Skeletal muscle cell (primary cell): ENCODE data around the gene LIMK1.
A peak's percentile ranks its signal among the peaks of the same experiment; 100 is the strongest.
"Not testable (repeated sequence)": the region's sequence is repeated elsewhere in the genome, so short reads cannot be mapped to it uniquely, and the experiment has no call there.

Experiments
- DNase-seq: peaks from one replicate; pipeline ENCODE4 v3.0.0-alpha.2; 2010; ENCODE audit warnings: low read depth
- H3K4me3 ChIP-seq: 2 replicates; pipeline ENCODE4 v1.5.1; 2011; ENCODE audit warnings: low read depth, mild to moderate bottlenecking, control low read depth, low read length, moderate library complexity

Gene LIMK1

DNA sequence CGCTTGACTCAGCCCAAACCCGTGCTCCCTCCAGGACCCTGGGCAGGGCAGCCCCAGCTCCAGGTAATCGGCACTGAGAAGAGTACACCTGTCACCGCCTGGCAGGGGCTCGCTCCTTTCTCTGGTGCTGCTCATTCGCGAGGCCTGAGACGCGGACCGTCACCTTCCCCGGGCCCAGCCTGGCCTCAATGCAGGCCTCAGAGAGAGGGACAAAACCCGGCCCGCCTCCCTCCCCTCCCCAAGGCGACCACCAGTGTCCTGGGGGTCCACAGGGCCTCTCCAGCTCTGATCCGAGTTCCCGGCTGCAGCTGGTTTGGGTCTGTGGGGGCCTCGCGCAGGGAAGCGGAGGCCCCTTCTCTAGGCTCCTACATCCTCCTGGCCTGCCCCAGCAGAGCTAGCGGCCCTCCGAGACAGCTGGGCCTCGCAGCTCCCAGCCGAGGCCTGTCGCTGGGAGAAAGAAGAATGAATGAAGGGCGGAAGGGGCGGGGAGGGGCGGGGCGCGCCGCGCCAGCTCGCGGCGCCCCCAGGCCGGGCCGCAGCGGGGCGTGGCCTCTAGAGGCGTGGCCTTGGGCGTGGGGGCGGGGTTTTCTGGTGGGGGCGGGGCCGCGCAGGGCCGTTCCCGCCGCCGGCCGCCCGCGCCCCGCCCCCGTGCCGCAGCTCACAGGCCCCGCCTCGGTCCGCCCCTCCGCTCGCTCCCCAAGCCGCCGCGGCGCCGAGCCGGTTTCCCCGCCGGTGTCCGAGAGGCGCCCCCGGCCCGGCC lies at the start of gene LIMK1:
Gene LIMK1 (plus strand): TSS at position 688 of the 760 bp plus-strand sequence. CDS start 187 bp downstream, outside the sequence.
- DNase-seq = no peak

DNA sequence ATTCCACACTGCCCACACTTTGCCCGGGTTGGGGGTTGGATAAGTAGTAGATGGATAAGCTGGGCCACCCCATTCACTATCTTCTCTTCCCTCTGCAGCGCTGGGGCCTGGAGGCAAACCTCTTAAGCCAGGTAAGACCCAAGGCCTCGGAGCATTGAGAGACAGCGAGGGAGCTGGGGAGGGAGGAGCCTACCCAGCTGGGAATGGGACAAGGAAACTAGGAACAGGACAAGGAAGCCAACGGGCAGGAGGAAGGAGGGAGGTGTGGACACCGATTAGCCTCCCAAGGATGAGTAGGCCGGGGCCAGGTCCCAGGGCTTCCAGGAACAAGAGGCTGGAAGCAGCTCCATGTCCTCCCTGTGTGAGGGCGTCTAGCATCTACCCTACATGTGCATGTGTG lies 46.0 kb upstream of the LIMK1 start:
- H3K4me3 ChIP-seq = no peak overlapping the region
- no peak for DNase-seq

More for the DNA sequence above, at the start of gene LIMK1:
- H3K4me3 ChIP-seq = peak within 1 kb of the TSS; percentile 74

DNA sequence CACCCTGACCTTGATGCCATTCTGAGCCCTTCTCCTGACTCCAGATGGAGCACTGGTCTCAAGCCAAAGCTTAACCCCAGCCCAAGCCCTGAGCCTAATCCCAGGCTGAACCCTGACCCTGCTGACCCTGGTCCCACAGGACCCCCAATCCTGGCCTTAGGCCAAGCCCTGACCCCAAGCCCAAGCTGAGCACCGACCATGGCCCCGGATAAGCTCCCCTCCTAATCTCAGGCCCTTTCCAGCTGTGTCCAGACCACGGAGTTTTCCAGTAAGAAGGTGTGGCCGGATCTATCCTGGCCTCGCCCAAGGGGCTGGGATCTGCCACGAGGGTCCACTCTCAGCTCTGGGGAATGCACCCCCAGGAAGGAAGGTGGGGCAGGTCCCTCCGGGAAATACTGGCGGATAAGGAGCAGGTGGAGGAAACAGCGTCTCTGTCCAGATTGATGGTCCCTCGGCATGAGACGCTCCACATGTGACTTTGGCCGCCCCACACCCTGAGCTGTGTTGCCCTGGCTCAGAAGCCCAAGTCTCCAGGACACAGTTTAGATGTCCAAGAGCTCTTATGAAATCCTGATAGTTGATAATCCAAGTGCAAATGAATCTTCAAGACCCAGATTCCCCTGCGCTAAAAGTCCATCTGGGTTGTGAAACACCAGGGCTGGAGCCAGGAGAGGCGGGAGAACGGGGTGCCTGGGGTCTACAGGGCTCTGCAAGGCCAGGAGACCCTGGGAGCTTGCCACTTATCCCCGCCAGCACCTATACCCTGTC lies 45.2 kb upstream of the LIMK1 start:
- H3K4me3 ChIP-seq = no peak overlapping the region
- DNase-seq = no peak

DNA sequence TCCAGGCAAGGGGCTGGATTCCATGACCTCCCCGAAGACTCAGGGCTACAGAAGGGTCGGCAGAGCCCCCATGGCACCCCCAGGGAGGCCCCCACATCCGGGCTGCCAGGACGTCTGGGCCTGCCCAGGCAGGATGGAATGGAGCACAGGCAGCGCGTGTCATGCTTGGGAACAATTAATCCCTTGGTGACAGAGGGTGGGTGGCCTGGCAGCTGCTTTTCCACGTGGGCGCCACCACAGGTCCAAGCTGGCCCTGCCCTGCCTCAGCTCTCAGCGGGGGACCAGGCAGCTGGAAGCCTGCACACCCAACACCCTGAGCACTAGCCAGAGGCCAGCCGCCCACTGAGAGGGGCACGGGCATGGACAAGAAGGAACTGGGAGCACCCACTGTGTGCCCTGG lies 44.3 kb upstream of the LIMK1 start:
- no peak overlapping the region for H3K4me3 ChIP-seq
- DNase-seq = no peak

DNA sequence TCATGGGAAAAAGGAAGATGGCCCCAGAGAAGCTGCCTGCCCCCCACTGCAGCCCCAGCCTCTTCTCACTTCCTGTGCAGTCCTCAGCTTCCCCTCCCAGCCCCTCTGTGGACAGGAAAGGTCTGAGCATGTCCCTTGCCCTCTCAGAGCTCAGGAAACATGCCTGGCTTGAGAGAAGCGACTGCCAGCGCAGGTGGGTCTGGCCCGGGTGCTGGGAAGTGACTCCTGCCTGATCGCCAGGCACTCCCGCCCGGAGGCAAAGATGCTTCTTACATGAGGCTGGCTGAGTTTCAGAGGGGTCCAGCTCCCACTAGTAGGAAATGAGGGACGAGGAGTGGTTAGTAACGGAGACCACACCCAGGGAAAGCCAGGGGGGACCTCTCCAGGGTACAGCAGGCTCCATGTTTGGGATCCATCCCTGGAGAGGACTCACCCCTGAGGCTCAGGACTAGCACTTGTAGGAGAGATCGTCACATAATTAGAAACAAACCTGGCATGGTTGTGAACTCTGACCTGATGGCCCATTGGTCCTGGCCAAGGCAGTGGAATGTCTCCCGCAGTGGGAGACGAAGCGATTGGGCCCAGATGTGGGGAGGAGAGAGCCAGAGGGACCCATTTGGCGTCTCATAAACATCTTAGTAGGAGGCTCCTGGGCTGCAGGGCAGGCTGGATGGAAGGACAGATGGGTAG lies 43.4 kb upstream of the LIMK1 start:
- no peak for DNase-seq
- no peak overlapping the region for H3K4me3 ChIP-seq

DNA sequence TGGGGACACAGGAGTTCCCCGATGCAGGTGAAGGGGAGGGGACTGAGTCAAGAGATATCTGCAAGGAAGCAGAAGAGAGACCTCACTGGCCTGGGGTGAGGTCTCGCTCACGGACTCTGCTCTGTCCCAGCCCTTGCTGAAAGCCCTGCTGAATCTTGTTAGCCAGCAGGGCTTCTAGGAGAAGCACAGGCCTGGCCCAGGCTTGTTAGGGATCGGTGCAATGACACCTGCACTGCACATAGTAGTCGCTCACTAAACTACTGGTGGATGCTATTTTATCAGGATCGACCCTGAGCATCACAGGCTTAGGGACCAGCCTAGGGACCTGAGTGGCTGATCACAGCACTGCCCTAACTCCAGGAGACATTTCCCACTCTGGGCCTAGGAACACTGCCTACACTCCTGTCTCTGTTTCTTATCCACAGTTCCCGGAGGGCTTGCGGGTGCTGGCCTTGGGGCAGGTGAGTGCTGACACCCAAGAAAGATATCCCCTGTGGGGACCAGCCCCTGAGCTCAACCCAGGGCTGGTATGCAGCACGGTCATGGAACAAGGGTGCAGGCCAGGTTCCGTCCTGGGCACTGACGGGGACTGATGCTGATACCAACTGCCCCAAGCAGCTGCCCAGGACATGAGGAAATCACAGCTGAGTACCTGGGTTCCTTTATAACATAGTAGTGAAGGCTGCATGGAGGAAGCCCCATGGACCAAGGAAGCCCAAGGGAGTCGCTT lies 42.6 kb upstream of the LIMK1 start:
- no peak for DNase-seq
- H3K4me3 ChIP-seq = no peak overlapping the region

DNA sequence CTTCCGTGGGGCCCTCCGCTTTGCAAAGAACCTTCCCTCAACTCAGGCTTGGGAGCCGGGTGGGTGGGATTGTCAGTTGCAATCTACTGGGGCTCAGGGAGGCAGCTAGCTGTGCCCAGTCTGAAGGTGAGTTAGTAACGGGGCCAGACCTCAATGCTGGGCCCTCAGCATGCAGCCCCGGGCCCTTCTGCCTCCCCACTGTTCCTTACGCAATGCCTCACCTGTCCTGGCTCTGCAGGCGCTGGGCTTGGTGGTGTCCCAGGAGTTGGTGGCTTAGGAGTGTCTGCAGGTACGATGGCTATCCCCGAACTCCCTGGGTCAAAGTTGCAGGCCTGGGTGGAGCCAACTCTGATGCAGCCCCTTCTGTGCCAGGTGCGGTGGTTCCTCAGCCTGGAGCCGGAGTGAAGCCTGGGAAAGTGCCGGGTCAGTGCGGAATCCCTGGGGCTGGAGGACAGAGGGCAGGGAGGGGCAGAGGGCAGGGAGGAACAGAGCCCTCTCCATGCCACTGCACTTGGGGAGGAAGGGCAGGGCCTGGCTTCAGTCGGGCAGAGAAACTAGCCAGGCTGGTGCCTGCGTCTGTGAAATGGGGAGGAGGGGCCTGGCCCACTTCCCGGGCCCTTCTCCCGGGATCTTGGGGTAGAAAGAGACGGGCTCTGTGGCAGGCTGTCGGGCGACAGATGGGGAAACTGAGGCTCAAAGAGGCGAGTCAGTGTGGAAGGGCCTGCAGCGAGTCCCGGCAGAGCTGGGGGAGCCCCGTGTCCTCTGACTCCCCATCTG lies 40.7 kb upstream of the LIMK1 start:
- H3K4me3 ChIP-seq = no peak overlapping the region
- DNase-seq = no peak

DNA sequence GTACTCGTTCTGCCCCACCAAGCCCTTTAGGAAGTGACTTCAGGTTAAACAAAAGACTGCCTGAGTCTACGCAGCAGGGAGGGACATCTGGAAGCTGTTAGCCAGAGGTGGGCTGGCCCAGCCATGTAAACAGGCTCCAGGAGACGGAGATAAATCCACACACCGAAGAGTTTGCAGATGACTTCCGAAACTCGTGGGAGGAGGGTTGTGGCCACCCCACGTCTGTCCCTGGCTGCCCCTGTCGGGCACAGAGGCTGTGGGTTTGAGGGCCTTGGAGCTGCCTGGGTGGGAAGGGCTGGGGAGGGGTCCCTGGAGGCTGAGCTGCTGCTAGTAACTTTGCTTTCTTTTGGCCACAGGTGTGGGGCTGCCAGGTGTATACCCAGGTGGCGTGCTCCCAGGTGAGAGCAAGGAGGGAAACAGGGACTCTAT lies 40.1 kb upstream of the LIMK1 start:
- no peak for DNase-seq
- no peak overlapping the region for H3K4me3 ChIP-seq

DNA sequence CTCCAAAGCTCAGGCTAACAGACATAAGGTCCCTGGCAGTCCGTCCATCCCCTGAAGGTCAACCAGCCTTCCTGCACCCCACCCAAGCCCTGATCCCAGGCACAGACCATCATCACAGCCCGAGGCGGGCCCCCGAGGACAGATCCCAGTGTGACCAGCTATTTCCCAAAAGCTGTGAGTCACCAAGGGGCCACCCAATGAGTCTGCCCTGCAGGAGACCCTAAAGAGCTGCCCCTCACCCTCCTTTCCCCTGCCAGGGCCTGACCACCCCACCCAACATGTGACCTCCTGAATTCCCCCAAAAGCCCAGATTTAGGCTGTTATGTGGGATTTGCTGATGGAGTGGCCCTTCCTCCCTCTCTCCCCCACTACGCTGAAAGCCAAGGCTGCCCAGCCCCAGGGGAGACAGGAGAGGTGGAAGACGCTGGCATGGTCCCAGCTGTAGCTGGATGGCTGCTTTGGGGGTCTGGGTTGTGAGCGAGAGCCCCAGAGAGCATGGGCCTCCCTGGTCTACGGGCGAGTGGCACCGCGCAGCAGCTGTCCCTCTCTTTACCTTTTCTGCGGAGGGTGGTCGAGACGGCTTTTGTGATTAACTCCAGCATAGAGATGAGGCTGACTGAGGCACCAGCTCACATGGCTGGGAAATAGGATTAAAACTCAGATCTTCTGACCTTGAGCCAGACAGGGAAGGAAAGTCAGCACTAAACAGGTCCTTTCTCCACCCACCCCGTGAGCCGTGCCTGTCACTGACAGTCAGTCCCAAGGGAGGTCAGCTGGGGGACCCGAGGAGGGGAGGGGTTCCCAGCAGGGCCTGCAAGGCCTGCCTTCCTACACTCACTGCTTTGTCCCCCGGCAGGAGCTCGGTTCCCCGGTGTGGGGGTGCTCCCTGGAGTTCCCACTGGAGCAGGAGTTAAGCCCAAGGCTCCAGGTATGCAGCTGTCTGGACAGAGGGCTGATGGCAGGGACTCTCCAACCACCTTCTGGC lies 38.9 kb upstream of the LIMK1 start:
- no peak overlapping the region for H3K4me3 ChIP-seq
- no peak for DNase-seq

DNA sequence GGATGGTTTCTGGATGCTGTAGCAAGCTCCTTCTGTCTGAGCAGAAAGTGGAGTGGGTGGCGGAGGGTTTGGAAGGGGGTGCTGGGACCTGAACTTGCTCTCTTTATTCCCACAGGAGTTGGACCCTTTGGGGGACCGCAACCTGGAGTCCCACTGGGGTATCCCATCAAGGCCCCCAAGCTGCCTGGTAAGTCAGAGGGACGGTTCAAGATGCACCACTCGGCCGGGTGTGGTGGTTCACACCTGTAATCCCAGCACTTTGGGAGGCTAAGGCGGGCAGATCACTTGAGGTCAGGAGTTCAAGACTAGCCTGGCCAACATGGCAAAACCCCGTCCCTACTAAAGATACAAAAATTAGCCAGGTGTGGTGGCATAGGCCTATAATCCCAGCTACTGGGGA lies 37.0 kb upstream of the LIMK1 start:
- H3K4me3 ChIP-seq, DNase-seq: not testable (repeated sequence)

DNA sequence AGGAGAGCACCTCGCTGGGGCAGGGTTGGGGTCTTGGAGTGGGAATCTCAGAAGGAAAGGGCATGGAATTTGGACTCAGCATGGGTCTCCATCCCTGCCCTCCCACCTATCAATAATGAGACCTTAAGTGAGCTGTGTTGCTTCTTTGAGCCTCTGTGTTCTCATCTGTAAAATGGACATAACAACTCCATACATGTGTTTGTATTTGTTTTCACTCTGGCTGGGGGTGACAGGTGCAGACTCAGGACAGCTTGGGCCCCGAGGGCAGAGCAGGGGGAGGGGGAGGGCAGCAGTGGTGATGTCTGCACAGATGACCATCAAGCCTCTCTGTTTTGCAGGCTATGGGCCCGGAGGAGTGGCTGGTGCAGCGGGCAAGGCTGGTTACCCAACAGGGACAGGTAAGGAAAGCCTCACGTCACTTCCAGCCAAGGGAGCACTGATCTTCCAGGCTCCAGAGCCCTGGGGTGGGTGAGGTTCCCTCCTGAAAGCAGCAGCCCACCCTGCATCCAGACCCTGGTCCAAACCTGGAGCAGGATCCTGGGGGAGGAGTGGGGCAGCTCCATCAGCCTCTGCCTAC lies 35.7 kb upstream of the LIMK1 start:
- no peak overlapping the region for H3K4me3 ChIP-seq
- DNase-seq = no peak

DNA sequence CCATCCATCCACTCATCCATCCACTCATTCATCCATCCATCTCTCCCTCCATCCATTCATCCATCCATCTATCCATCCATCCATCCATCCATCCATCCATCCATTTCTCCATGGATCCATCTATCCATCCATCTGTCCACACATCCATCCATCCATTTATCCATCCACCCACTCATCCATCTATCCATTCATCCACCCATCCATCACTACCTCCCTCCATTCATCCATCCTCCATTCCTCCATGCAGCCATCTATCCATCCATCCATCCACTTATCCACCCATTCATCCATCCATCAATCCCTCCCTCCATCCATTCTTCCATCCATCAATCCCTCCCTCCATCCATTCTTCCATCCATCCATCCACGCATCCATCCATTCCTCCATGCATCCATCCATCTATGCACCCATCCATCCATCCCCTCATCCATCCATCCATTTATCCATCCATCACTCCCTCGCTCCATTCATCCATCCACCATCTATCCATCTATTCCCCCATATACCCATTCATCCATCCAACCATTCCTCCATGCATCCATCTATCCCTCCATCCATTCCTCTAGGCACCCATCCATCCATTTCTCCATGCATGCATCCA lies 34.5 kb upstream of the LIMK1 start:
- DNase-seq = no peak
- no peak overlapping the region for H3K4me3 ChIP-seq

DNA sequence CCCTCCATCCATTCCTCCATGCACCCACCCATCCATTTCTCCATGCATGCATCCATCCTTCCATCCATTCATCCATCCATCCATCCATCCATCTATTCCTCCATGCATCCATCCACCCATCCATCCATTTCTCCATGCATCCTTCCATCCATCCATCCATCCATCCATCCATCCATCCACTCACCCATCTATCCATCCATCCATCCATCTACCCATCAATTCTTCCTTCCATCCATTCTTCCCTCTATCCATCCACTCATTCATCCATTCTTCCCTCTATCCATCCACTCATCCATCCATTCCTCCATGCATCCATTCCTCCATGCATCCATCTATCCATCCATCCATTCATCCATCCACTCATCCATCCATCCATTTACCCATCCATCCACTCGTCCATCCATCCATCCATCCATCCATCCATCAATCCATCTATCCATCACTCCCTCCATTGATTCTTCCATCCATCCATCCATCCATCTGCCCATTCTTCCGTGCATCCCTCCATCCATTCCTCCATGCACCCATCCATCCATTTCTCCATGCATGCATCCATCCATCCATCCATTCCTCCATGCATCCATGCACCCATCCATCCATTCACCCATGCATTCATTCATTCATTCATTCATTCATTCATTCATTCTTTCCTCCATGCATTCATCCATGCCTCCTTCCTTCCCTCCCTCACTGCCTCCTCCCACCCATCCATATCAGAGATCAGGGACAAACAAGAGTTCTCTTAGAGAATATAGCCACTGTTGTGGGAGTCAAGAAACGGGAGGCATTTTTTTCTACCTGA lies 33.4 kb upstream of the LIMK1 start:
- H3K4me3 ChIP-seq = no peak overlapping the region
- DNase-seq = no peak

DNA sequence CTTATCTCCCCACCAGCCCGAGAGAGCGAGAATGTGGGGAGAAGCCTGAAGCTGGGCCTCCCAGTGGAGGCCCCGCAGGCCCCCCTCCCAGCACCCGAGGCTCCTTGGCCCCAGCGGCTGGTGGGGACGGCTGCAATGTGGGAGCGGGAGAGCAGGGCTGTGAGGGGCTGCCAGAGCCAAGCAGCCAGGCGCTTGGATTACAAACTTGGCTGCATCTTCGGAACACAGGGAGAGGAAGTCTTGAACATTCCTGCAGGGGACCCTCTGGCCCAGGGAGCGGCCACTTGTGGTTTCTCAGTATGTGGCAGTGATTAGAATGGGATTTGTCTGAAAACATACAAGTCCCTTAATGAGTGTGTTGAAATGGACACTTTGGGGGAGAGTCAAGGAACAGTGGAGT lies 32.4 kb upstream of the LIMK1 start:
- no peak overlapping the region for H3K4me3 ChIP-seq
- no peak for DNase-seq

DNA sequence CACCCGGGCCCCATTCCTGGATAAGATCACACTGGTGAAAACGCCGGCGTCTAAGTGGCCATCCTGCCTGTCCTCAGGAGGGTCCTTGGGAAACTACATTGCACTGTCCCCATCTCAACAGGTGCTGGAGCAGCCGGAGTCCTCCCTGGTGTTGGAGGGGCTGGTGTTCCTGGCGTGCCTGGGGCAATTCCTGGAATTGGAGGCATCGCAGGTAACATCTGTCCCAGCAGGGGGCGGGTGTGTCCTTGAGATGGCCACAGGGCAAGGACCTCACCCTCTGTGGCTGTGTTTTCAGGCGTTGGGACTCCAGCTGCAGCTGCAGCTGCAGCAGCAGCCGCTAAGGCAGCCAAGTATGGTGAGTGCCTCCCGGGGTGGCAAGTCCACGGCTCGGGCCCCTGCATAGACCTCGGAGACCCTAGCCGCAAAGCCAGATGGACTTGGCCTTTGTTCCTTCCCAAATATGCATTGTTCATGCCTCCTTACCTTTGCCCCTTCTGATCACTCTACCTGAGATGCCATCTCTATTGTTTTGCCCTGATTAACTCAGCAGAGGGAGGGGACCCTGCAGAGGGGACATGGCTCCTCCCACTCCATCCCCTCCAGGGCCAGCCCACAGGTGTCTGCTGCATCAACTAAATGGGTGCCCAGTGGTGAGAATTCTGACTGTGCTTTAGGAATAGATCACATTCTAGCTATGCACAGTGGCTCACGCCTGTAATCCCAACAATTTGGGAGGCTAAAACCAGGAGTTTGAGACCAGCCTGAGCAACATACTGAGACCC lies 31.8 kb upstream of the LIMK1 start:
- no peak overlapping the region for H3K4me3 ChIP-seq
- DNase-seq = no peak

DNA sequence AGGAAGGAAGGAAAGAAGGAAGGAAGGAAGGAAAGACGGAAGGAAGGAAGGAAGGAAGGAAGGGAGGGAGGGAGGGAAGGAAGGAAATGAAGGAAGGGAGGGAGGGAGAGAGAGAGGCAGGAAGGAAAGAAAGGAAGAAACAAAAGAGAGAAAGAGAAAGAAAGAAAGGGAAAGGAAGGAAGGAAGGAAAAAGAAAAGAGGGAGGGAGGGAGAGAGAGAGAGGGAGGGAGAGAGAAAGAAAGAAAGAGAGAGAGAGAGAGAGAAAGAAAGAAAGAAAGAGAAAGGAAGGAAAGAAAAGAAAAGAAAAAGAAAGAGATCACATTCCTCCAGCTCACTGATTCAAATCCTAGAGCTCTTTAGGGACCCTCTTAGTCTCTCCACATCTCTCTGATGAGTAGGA lies 31.0 kb upstream of the LIMK1 start:
- DNase-seq = no peak

More for the DNA sequence above, 31.0 kb upstream of the LIMK1 start:
- no peak overlapping the region for H3K4me3 ChIP-seq
